NCI-H69 (cell line): Measurements from ENCODE around the gene BCL6.
A peak's percentile ranks its signal among the peaks of the same experiment; 100 is the strongest.
"Not testable (repeated sequence)": the region's sequence is repeated elsewhere in the genome, so short reads cannot be mapped to it uniquely, and the experiment has no call there.

Experiments used
- DNase-seq: peaks from one replicate; lab custom pipeline; 2025; lab: John Stamatoyannopoulos, UW

BCL6 gene

GRCh38 chr3:187713504-187713903 is 31.8 kb downstream of the BCL6 start:
- DNase-seq, result peak; percentile 18

- DNase-seq, result no peak
Measured at GRCh38 chr3:187709155-187709554, 36.1 kb downstream of the BCL6 start.

GRCh38 chr3:187708696-187709095 is 36.6 kb downstream of the BCL6 start:
- no peak for DNase-seq

- DNase-seq, result no peak
Measured at GRCh38 chr3:187706971-187707370, 38.3 kb downstream of the BCL6 start.

- DNase-seq, result no peak
Measured at GRCh38 chr3:187705164-187705563, 40.1 kb downstream of the BCL6 start.

GRCh38 chr3:187702507-187703033 is 42.7 kb downstream of the BCL6 start, which contains the start of gene RTP2:
TSS of gene RTP2 (minus strand) at chr3:187702557. CDS start at chr3:187702128, 429 bp downstream.
- DNase-seq, result no peak

GRCh38 chr3:187700249-187700648 is 45.0 kb downstream of the BCL6 start:
- no peak for DNase-seq

GRCh38 chr3:187698499-187699399 is 46.5 kb downstream of the BCL6 start:
- DNase-seq, result peak; percentile 12

GRCh38 chr3:187696021-187696420 is 49.2 kb downstream of the BCL6 start:
- DNase-seq, result no peak

GRCh38 chr3:187695449-187695848 is 49.8 kb downstream of the BCL6 start:
- no peak for DNase-seq

- DNase-seq, result no peak
Measured at GRCh38 chr3:187694801-187695200, 50.5 kb downstream of the BCL6 start.

- DNase-seq, result no peak
Measured at GRCh38 chr3:187693431-187693830, 51.8 kb downstream of the BCL6 start.

- no peak for DNase-seq
Measured at GRCh38 chr3:187689984-187690383, 55.3 kb downstream of the BCL6 start.

GRCh38 chr3:187686621-187687273 is 58.5 kb downstream of the BCL6 start:
- no peak for DNase-seq

- no peak for DNase-seq
Measured at GRCh38 chr3:187685948-187686347, 59.3 kb downstream of the BCL6 start.

- DNase-seq, result no peak
Measured at GRCh38 chr3:187684880-187685279, 60.4 kb downstream of the BCL6 start.

GRCh38 chr3:187684444-187684843 is 60.8 kb downstream of the BCL6 start:
- no peak for DNase-seq

- not testable (repeated sequence) for DNase-seq
Measured at GRCh38 chr3:187681756-187682155, 63.5 kb downstream of the BCL6 start.

GRCh38 chr3:187679638-187680396 is 65.5 kb downstream of the BCL6 start:
- peak; percentile 59 for DNase-seq

GRCh38 chr3:187678726-187679268 is 66.5 kb downstream of the BCL6 start:
- peak; percentile 33 for DNase-seq

GRCh38 chr3:187677604-187678003 is 67.7 kb downstream of the BCL6 start:
- DNase-seq, result no peak

GRCh38 chr3:187673012-187673411 is 72.3 kb downstream of the BCL6 start:
- DNase-seq, result no peak
